ENCODE results near the gene GSG1L2.

- TF ChIP-seq CTCF (IDR thresholded peaks at IDR 0.05) = no peak
- TF ChIP-seq POLR2A (IDR thresholded peaks at IDR 0.05) = no peak
These were observed 3.1 kb downstream of the GSG1L2 start for GRCh38 chr17:9818760-9819159.
